Neural progenitor cell (in vitro differentiated cells): Measurements from ENCODE around the gene RAB35. TPM values are rescaled to one million over a fixed set of nuclear protein-coding genes. Genes with fewer than 3 reads are reported as not detected.

Source experiments
- DNase-seq: peaks from one replicate; pipeline ENCODE4 v3.0.0-alpha.2; 2016; ENCODE audit warnings: low spot score
- H2AFZ ChIP-seq: fragments of 200-600 bp; sonication (generic); replicated peaks from 2 replicates; pipeline ENCODE4 v1.6.1; 2016; ENCODE audit warnings: antibody characterized with exemption
- H3F3A ChIP-seq: fragments of 200-600 bp; sonication (generic); 2 replicates; pipeline ENCODE4 v1.6.1; 2016; ENCODE audit warnings: antibody characterized with exemption, low read depth
- H3K27ac ChIP-seq: fragments of 200-600 bp; sonication (generic); 2 replicates; pipeline ENCODE4 v1.5.1; 2016; ENCODE audit warnings: mild to moderate bottlenecking
- H3K27me3 ChIP-seq: fragments of 200-600 bp; sonication (generic); 2 replicates; pipeline ENCODE4 v1.6.1; 2016; ENCODE audit warnings: mild to moderate bottlenecking, moderate library complexity
- H3K36me3 ChIP-seq: fragments of 200-600 bp; sonication (generic); 2 replicates; pipeline ENCODE4 v1.5.1; 2016
- H3K4me1 ChIP-seq: fragments of 200-600 bp; sonication (generic); 2 replicates; pipeline ENCODE4 v1.6.1; 2016; ENCODE audit warnings: mixed run types
- H3K4me2 ChIP-seq: fragments of 200-600 bp; sonication (generic); 2 replicates; pipeline ENCODE4 v1.6.1; 2016
- H3K4me3 ChIP-seq: fragments of 200-600 bp; sonication (generic); 2 replicates; pipeline ENCODE4 v1.5.1; 2016
- H3K79me2 ChIP-seq: fragments of 200-600 bp; sonication (generic); 2 replicates; pipeline ENCODE4 v1.6.1; 2016; ENCODE audit warnings: low read depth
- H3K9ac ChIP-seq: fragments of 200-600 bp; sonication (generic); 2 replicates; pipeline ENCODE4 v1.6.1; 2016
- H3K9me3 ChIP-seq: fragments of 200-600 bp; sonication (generic); 2 replicates; pipeline ENCODE4 v1.5.1; 2016; ENCODE audit warnings: low read depth
- H4K20me1 ChIP-seq: fragments of 200-600 bp; sonication (generic); 2 replicates; pipeline ENCODE4 v1.6.1; 2016; ENCODE audit warnings: low read depth
- H3K27ac Mint-ChIP-seq: 3 replicates; pipeline ENCODE4 v1.8.0; 2021; ENCODE audit warnings: mixed read lengths
- H3K27me3 Mint-ChIP-seq: 2 replicates; pipeline ENCODE4 v1.8.0; 2022; ENCODE audit warnings: low read depth, mild to moderate bottlenecking, inconsistent platforms, moderate library complexity, mixed read lengths; ENCODE audit not compliant: insufficient read depth
- H3K36me3 Mint-ChIP-seq: 3 replicates; pipeline ENCODE4 v1.8.0; 2021; ENCODE audit warnings: mixed read lengths
- H3K4me1 Mint-ChIP-seq: 3 replicates; pipeline ENCODE4 v1.8.0; 2021; ENCODE audit warnings: mixed read lengths
- H3K4me3 Mint-ChIP-seq: 3 replicates; pipeline ENCODE4 v1.8.0; 2021; ENCODE audit warnings: mild to moderate bottlenecking, moderate library complexity, mixed read lengths
- H3K9me3 Mint-ChIP-seq: 3 replicates; pipeline ENCODE4 v1.8.0; 2020; ENCODE audit warnings: mixed read lengths
- CTCF ChIP-seq: fragments of 200-600 bp; sonication (generic); IDR thresholded peaks from 2 replicates; pipeline ENCODE4 v1.5.1; 2017; ENCODE audit warnings: antibody characterized with exemption, mild to moderate bottlenecking
- EZH2 ChIP-seq: fragments of 200-600 bp; sonication (generic); IDR thresholded peaks from 2 replicates; pipeline ENCODE4 v1.6.1; 2017; ENCODE audit warnings: antibody characterized with exemption, mild to moderate bottlenecking, moderate library complexity
- EZH2phosphoT487 ChIP-seq: fragments of 200-600 bp; sonication (generic); IDR thresholded peaks from 2 replicates; pipeline ENCODE4 v1.6.1; 2017; ENCODE audit warnings: antibody characterized with exemption
- total RNA-seq: library from RNA; depleted of rRNA; stranded (reverse); fragments of >200 nt; gene quantifications from 2 replicates; pipeline ENCODE4 v1.2.3, GENCODE V29; 2015; ENCODE audit warnings: low replicate concordance

The RAB35 gene
- total RNA-seq, 1 donor from 2014 or later: 17.5 TPM

- Mint-ChIP-seq H3K27me3 (peaks cover 3% of the 10 kb centered on the region), H3K4me3 (no peak overlapping the region), H3K27ac (peak overlapping the region; percentile 14), H3K9me3 (no peaks in the 10 kb centered on the region), H3K36me3 (peaks cover 14% of the 10 kb centered on the region), H3K4me1 (peaks cover 7% of the 10 kb centered on the region)
- no peaks in the 10 kb centered on the region for H3K27me3 ChIP-seq
- H3K79me2 ChIP-seq: peaks cover 16% of the 10 kb centered on the region
- no peak overlapping the region for H3K4me3 ChIP-seq
- H3F3A ChIP-seq: peaks cover 6% of the 10 kb centered on the region
- TF ChIP-seq EZH2phosphoT487 (no peak), EZH2 (no peak), CTCF (no peak)
- H3K36me3 ChIP-seq: no peaks in the 10 kb centered on the region
- no peaks in the 10 kb centered on the region for H3K4me1 ChIP-seq
- DNase-seq: no peak
- H3K4me2 ChIP-seq: no peak overlapping the region
- no peak overlapping the region for H2AFZ ChIP-seq
- H3K9me3 ChIP-seq: no peaks in the 10 kb centered on the region
- H4K20me1 ChIP-seq: peaks cover 14% of the 10 kb centered on the region
- peak overlapping the region; percentile 25 for H3K9ac ChIP-seq
- peak overlapping the region; percentile 37 for H3K27ac ChIP-seq
Observed at GRCh38 chr12:120101617-120102016, 14.9 kb downstream of the RAB35 start.

GRCh38 chr12:120101182-120101581, 15.4 kb downstream of the RAB35 start:
- Histone ChIP-seq H2AFZ (no peak overlapping the region), H3K4me3 (no peak overlapping the region), H3K36me3 (no peaks in the 10 kb centered on the region), H3K9me3 (no peaks in the 10 kb centered on the region), H3K79me2 (peaks cover 14% of the 10 kb centered on the region), H3K9ac (peak overlapping the region; percentile 25), H3K4me1 (peaks cover 2% of the 10 kb centered on the region), H3K27ac (peak overlapping the region; percentile 37), H3K4me2 (no peak overlapping the region), H4K20me1 (peaks cover 14% of the 10 kb centered on the region), H3F3A (peaks cover 6% of the 10 kb centered on the region), H3K27me3 (no peaks in the 10 kb centered on the region)
- H3K4me1 Mint-ChIP-seq: peaks cover 10% of the 10 kb centered on the region
- TF ChIP-seq EZH2: no peak
- TF ChIP-seq EZH2phosphoT487: no peak
- TF ChIP-seq CTCF: no peak
- no peaks in the 10 kb centered on the region for H3K9me3 Mint-ChIP-seq
- no peak overlapping the region for H3K4me3 Mint-ChIP-seq
- peaks cover 3% of the 10 kb centered on the region for H3K27me3 Mint-ChIP-seq
- peak overlapping the region; percentile 14 for H3K27ac Mint-ChIP-seq
- DNase-seq: no peak
- peaks cover 14% of the 10 kb centered on the region for H3K36me3 Mint-ChIP-seq

GRCh38 chr12:120100630-120101029, 15.9 kb downstream of the RAB35 start:
- no peak overlapping the region for H3K27ac Mint-ChIP-seq
- Histone ChIP-seq H3K27ac (no peak overlapping the region), H3K9ac (peak overlapping the region; percentile 25), H3K9me3 (no peaks in the 10 kb centered on the region), H3K27me3 (no peaks in the 10 kb centered on the region), H3K36me3 (no peaks in the 10 kb centered on the region), H3K4me2 (no peak overlapping the region), H3K4me1 (peaks cover 7% of the 10 kb centered on the region), H4K20me1 (peaks cover 14% of the 10 kb centered on the region), H2AFZ (no peak overlapping the region), H3K4me3 (no peak overlapping the region), H3F3A (peaks cover 5% of the 10 kb centered on the region), H3K79me2 (peaks cover 9% of the 10 kb centered on the region)
- DNase-seq: no peak
- peaks cover 16% of the 10 kb centered on the region for H3K4me1 Mint-ChIP-seq
- H3K9me3 Mint-ChIP-seq: no peaks in the 10 kb centered on the region
- peaks cover 11% of the 10 kb centered on the region for H3K36me3 Mint-ChIP-seq
- no peak for TF ChIP-seq EZH2
- TF ChIP-seq EZH2phosphoT487: no peak
- TF ChIP-seq CTCF: no peak
- peaks cover 3% of the 10 kb centered on the region for H3K27me3 Mint-ChIP-seq
- no peak overlapping the region for H3K4me3 Mint-ChIP-seq
